OCI-LY7 (cell line): ENCODE measurements around the gene TDRD3.

Experiments
- EZH2phosphoT487 ChIP-seq: fragments of 200-600 bp; sonication (generic); IDR thresholded peaks from 2 replicates; pipeline ENCODE4 v1.6.1; 2018; ENCODE audit warnings: low read depth, borderline replicate concordance, mild to moderate bottlenecking, mixed run types, antibody characterized with exemption, low read length, moderate library complexity, mixed read lengths
- TF ChIP-seq, protein P1 (sequence below): fragments of 200-600 bp; sonication (generic); conservative IDR thresholded peaks from 2 replicates; pipeline ENCODE4 v1.5.1; 2014; ENCODE audit warnings: mild to moderate bottlenecking, antibody characterized with exemption, low read length, moderate library complexity, mixed read lengths

DNA sequence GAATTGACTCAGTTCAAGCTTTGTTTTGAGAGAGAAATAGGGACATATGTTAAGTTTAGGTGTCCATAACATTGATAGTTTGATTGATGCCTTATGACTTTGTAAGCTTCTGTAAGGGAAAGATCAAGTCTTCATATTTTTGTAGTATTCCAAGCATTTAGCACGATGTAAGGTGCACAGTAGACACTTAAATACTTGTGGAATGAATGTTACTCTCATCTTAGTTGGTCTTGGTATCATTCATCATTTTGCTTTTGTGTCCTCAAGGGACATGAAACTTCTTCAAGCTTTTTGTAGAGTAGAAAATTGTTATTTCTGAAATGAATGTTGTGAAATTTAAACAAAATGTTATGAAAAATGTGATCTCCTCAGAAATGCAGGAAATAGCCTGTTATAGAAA lies 10.1 kb downstream of the TDRD3 start:
- TF ChIP-seq, protein P1, sequence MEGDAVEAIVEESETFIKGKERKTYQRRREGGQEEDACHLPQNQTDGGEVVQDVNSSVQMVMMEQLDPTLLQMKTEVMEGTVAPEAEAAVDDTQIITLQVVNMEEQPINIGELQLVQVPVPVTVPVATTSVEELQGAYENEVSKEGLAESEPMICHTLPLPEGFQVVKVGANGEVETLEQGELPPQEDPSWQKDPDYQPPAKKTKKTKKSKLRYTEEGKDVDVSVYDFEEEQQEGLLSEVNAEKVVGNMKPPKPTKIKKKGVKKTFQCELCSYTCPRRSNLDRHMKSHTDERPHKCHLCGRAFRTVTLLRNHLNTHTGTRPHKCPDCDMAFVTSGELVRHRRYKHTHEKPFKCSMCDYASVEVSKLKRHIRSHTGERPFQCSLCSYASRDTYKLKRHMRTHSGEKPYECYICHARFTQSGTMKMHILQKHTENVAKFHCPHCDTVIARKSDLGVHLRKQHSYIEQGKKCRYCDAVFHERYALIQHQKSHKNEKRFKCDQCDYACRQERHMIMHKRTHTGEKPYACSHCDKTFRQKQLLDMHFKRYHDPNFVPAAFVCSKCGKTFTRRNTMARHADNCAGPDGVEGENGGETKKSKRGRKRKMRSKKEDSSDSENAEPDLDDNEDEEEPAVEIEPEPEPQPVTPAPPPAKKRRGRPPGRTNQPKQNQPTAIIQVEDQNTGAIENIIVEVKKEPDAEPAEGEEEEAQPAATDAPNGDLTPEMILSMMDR, result no peak
- TF ChIP-seq EZH2phosphoT487, result no peak
